Measurements from ENCODE around the gene PRKAR1A. TPM values are rescaled to one million over a fixed set of nuclear protein-coding genes. Genes with fewer than 3 reads are reported as not detected.

The PRKAR1A gene
- total and polyA plus RNA-seq, 2 of the 8 experiments (the other 6 are each of a cell fraction or from before 2014, with no cell fraction given), result 39.3 to 149 TPM

GRCh38 chr17:68516732-68517131 lies 4.5 kb downstream of the PRKAR1A start:
- peaks cover 4% of the 10 kb centered on the region; the same call in 1 of the 2 replicates for H3K23me2 ChIP-seq (ENCODE audit: low read depth, low read length)
- H4K91ac ChIP-seq (replicated peaks; ENCODE audit: insufficient read length, low read length), result no peak overlapping the region
- peaks cover 10 to 14% of the 10 kb centered on the region in 2 experiments for H3K9me3 ChIP-seq (ENCODE audit: insufficient read depth in 2 of 2, low read depth in 1 of 2, low read length in 1 of 2)
- H3K23ac ChIP-seq (ENCODE audit: insufficient read length), result no peak overlapping the region
- H3K56ac ChIP-seq (replicated peaks; ENCODE audit: insufficient read length, low read depth, low read length), result no peak overlapping the region
- peaks cover 2 to 6% of the 10 kb centered on the region in 2 experiments for H4K20me1 ChIP-seq (replicated peaks in 1 of 2; ENCODE audit: control insufficient read depth in 1 of 2, insufficient read depth in 2 of 2, low read length in 2 of 2)
- peaks cover 8 to 77% of the 10 kb centered on the region in 2 experiments for H3K79me2 ChIP-seq (ENCODE audit: control insufficient read depth in 1 of 2, insufficient read depth in 2 of 2, low read length in 2 of 2)
- no peak overlapping the region for H2BK15ac ChIP-seq (ENCODE audit: low read length)
- CTCF ChIA-PET (ENCODE audit: partially characterized antibody), result interaction anchor here (0.6 to 1.0 kb wide), 3 partner anchors 97 to 406 kb away, joined by 3 read pairs; no protein-coding TSS in a partner anchor
- WGBS, 2 experiments (ENCODE audit: extremely low coverage in 1 of 2, insufficient coverage in 1 of 2, insufficient read length in 1 of 2, insufficient replicate concordance in 2 of 2, low coverage in 1 of 2, low lambda C conversion rate in 2 of 2, missing lambda C conversion rate in 1 of 2), result 93% methylated on average over 1 of the region's 1 CpG; no CpG with 5 or more reads in 1 of the 2 experiments
- no peak overlapping the region for H4K5ac ChIP-seq (ENCODE audit: insufficient read length, low read depth, low read length)
- no peak overlapping the region for H2BK12ac ChIP-seq (ENCODE audit: low read depth, low read length)
- H2BK20ac ChIP-seq (ENCODE audit: low read length), result no peak overlapping the region
- FAIRE-seq (no peak), DNase-seq (ENCODE audit: low read depth in 1 of 2, low spot score in 2 of 2) (no peak)
- no peak overlapping the region for H4K8ac ChIP-seq (ENCODE audit: extremely low read depth, insufficient read depth, low read length)
- H3K9ac ChIP-seq (replicated peaks in 1 of 4; ENCODE audit: extremely low read depth in 1 of 4, low read depth in 3 of 4, low read length in 3 of 4), result no peak overlapping the region
- no peak overlapping the region for H2AFZ ChIP-seq (ENCODE audit: low read length)
- no peak overlapping the region for H2AK5ac ChIP-seq (ENCODE audit: low read depth, low read length)
- H3K4me2 ChIP-seq (ENCODE audit: insufficient read depth in 1 of 2, low read depth in 2 of 2, low read length in 2 of 2), result no peak overlapping the region
- H3K4ac ChIP-seq (replicated peaks; ENCODE audit: insufficient read length, low read depth, low read length), result no peak overlapping the region
- H3K79me1 ChIP-seq (ENCODE audit: low read depth, low read length), result peaks cover 5% of the 10 kb centered on the region
- no peak overlapping the region for H2BK120ac ChIP-seq (replicated peaks; ENCODE audit: low read depth, low read length)
- H3K36me3 ChIP-seq (ENCODE audit: control insufficient read depth in 2 of 4, insufficient read depth in 4 of 4, low read length in 3 of 4), result peaks cover 7 to 40% (median 22%) of the 10 kb centered on the region in 4 experiments; a peak in 6 of 8 replicates
- H3K4me3 ChIP-seq (ENCODE audit: extremely low read depth in 1 of 4, insufficient read depth in 2 of 4, low read depth in 3 of 4, low read length in 4 of 4), result no peak overlapping the region
- H3K27ac ChIP-seq (ENCODE audit: low read depth, low read length), result no peak overlapping the region
- no peak overlapping the region for H2BK5ac ChIP-seq (ENCODE audit: low read depth, low read length)
- H3K27me3 ChIP-seq (replicated peaks in 1 of 4; ENCODE audit: control insufficient read depth in 3 of 4, extremely low read depth in 1 of 4, insufficient read depth in 3 of 4, low read length in 3 of 4), result no peaks in the 10 kb centered on the region
- no peak overlapping the region for H3K18ac ChIP-seq (ENCODE audit: extremely low read depth, low read length)
- H3K14ac ChIP-seq (ENCODE audit: insufficient read length), result no peak overlapping the region
- H3K4me1 ChIP-seq (replicated peaks in 1 of 4; ENCODE audit: control insufficient read depth in 3 of 4, insufficient read depth in 4 of 4, low read length in 3 of 4), result peaks cover 0 to 4% (median under 1%) of the 10 kb centered on the region in 4 experiments; a peak in 2 of 7 replicates
- POLR2A ChIA-PET (ENCODE audit: partially characterized antibody), result no interaction called here
